HepG2 (cell line): Measurements from ENCODE around the gene DNAJC8. TPM values are rescaled to one million over a fixed set of nuclear protein-coding genes. Genes with fewer than 3 reads are reported as not detected.

ENCODE experiments used
- ARNT ChIP-seq: fragments of 450-650 bp; IDR thresholded peaks from 2 replicates; pipeline ENCODE4 v1.6.1; 2017
- CBX5 ChIP-seq: sonication (generic); formaldehyde crosslinking; IDR thresholded peaks from 2 replicates; pipeline ENCODE4 v1.4.0; 2020; ENCODE audit warnings: missing genetic modification reagents, borderline replicate concordance
- CSRNP1 ChIP-seq: sonication (generic); formaldehyde crosslinking; IDR thresholded peaks from 2 replicates; pipeline ENCODE4 v1.8.1; 2023; ENCODE audit warnings: mild to moderate bottlenecking, missing genetic modification reagents
- FLYWCH1 ChIP-seq: sonication (generic); formaldehyde crosslinking; IDR thresholded peaks from 2 replicates; pipeline ENCODE4 v1.8.1; 2023; ENCODE audit warnings: mild to moderate bottlenecking, missing genetic modification reagents
- FOXC1 ChIP-seq: sonication (generic); formaldehyde crosslinking; IDR thresholded peaks from 2 replicates; pipeline ENCODE4 v1.8.0; 2022; ENCODE audit warnings: mild to moderate bottlenecking, missing genetic modification reagents, borderline replicate concordance
- FOXK1 ChIP-seq: sonication (generic); formaldehyde crosslinking; IDR thresholded peaks from 2 replicates; pipeline ENCODE4 v1.4.0; 2020; ENCODE audit warnings: low read depth, missing genetic modification reagents, borderline replicate concordance
- GABPB1 ChIP-seq: IDR thresholded peaks from 2 replicates; pipeline ENCODE4 v1.6.1; 2016; ENCODE audit warnings: mild to moderate bottlenecking, missing genetic modification reagents, moderate library complexity, missing compliant biosample characterization
- KAT8 ChIP-seq: IDR thresholded peaks from 2 replicates; pipeline ENCODE4 v1.6.1; 2016; ENCODE audit warnings: missing genetic modification reagents, missing compliant biosample characterization
- MAZ ChIP-seq, 2 experiments: sonication (generic) in 1 of 2; formaldehyde crosslinking in 1 of 2; IDR thresholded peaks; 2 replicates each; pipeline versions ENCODE4 v1.5.0 to v1.6.1; 2012 to 2020; ENCODE audit warnings: low read depth in 2 of 2, mild to moderate bottlenecking in 2 of 2, borderline replicate concordance in 1 of 2, improper control_type of control experiment in 1 of 2, low read length in 1 of 2, missing genetic modification reagents in 1 of 2, moderate library complexity in 1 of 2
- MXI1 ChIP-seq: IDR thresholded peaks from 3 replicates; pipeline ENCODE4 v1.6.1; 2012; ENCODE audit warnings: low read depth, low read length, inconsistent platforms, borderline replicate concordance
- NFYC ChIP-seq: IDR thresholded peaks from 2 replicates; pipeline ENCODE4 v1.6.1; 2016; ENCODE audit warnings: missing genetic modification reagents, missing compliant biosample characterization
- NR1H2 ChIP-seq: sonication (generic); formaldehyde crosslinking; IDR thresholded peaks from 2 replicates; pipeline ENCODE4 v1.8.1; 2022; ENCODE audit warnings: low read depth, missing genetic modification reagents, borderline replicate concordance
- POGZ ChIP-seq: sonication (generic); formaldehyde crosslinking; IDR thresholded peaks from 2 replicates; pipeline ENCODE4 v1.4.0; 2020; ENCODE audit warnings: mild to moderate bottlenecking, missing genetic modification reagents
- RARG ChIP-seq: sonication (generic); formaldehyde crosslinking; IDR thresholded peaks from 2 replicates; pipeline ENCODE4 v1.4.0; 2020; ENCODE audit warnings: low read depth, mild to moderate bottlenecking, missing genetic modification reagents
- SAP130 ChIP-seq: IDR thresholded peaks from 2 replicates; pipeline ENCODE4 v1.6.1; 2016; ENCODE audit warnings: low read depth
- SIN3B ChIP-seq: fragments of 150-350 bp; IDR thresholded peaks from 2 replicates; pipeline ENCODE4 v1.6.1; 2014; ENCODE audit warnings: low read length
- SNAI1 ChIP-seq: sonication (generic); formaldehyde crosslinking; IDR thresholded peaks from 2 replicates; pipeline ENCODE4 v1.5.0; 2020; ENCODE audit warnings: mild to moderate bottlenecking, missing genetic modification reagents, borderline replicate concordance
- TBX3 ChIP-seq: fragments of 450-650 bp; IDR thresholded peaks from 2 replicates; pipeline ENCODE4 v1.6.1; 2017; ENCODE audit warnings: antibody characterized with exemption, mild to moderate bottlenecking, inconsistent platforms, borderline replicate concordance
- TEAD2 ChIP-seq: sonication (generic); formaldehyde crosslinking; IDR thresholded peaks from 2 replicates; pipeline ENCODE4 v1.9.0; 2021; ENCODE audit warnings: missing genetic modification reagents
- TGIF2 ChIP-seq: IDR thresholded peaks from 2 replicates; pipeline ENCODE4 v1.6.1; 2016; ENCODE audit warnings: control low read depth, missing compliant biosample characterization
- TSC22D2 ChIP-seq: sonication (generic); formaldehyde crosslinking; IDR thresholded peaks from 2 replicates; pipeline ENCODE4 v1.5.1; 2020; ENCODE audit warnings: missing genetic modification reagents, mild to moderate bottlenecking, borderline replicate concordance
- ZFX ChIP-seq: sonication (generic); formaldehyde crosslinking; IDR thresholded peaks from 2 replicates; pipeline ENCODE4 v1.4.0; 2020; ENCODE audit warnings: mild to moderate bottlenecking, low read depth, missing genetic modification reagents, moderate library complexity
- ZNF292 ChIP-seq: sonication (generic); formaldehyde crosslinking; IDR thresholded peaks from 2 replicates; pipeline ENCODE4 v1.8.1; 2022; ENCODE audit warnings: mild to moderate bottlenecking, low read depth, missing genetic modification reagents, borderline replicate concordance
- polyA plus RNA-seq, 8 experiments: library from polyadenylated mRNA; depleted of rRNA in 3 of 8; stranded (reverse) in 7 of 8; unstranded in 1 of 8; fragments of >200 nt; fragmentation: Illumina TruSeq in 4 of 8; extraction: Trizol in 4 of 8; gene quantifications; 2 replicates each; pipeline versions ENCODE4 v1.2.1 to v1.2.3, GENCODE V29; 2011 to 2016; ENCODE audit warnings: low read depth in 4 of 8, missing spikeins in 1 of 8, mixed read lengths in 1 of 8; ENCODE audit not compliant: insufficient read depth in 1 of 8
- total RNA-seq, 5 experiments: library from RNA; depleted of rRNA; stranded (reverse); fragments of >200 nt; fragmentation: Illumina TruSeq; extraction: Trizol; gene quantifications; 2 replicates each; pipeline ENCODE4 v1.2.3, GENCODE V29; 2016; ENCODE audit warnings: low read depth in 1 of 5
- TF ChIP-seq, protein P1 (sequence below): sonication (generic); formaldehyde crosslinking; IDR thresholded peaks from 2 replicates; pipeline ENCODE4 v1.9.0; 2022; ENCODE audit warnings: missing genetic modification reagents, mild to moderate bottlenecking, borderline replicate concordance
- TF ChIP-seq, protein P2 (sequence below): fragments of 450-650 bp; IDR thresholded peaks from 2 replicates; pipeline ENCODE4 v1.6.1; 2016

The DNAJC8 gene
- total and polyA plus RNA-seq, 2 of the 13 experiments (the other 11 are each of a cell fraction or from before 2014, with no cell fraction given), result 54.5 to 126 TPM

DNA sequence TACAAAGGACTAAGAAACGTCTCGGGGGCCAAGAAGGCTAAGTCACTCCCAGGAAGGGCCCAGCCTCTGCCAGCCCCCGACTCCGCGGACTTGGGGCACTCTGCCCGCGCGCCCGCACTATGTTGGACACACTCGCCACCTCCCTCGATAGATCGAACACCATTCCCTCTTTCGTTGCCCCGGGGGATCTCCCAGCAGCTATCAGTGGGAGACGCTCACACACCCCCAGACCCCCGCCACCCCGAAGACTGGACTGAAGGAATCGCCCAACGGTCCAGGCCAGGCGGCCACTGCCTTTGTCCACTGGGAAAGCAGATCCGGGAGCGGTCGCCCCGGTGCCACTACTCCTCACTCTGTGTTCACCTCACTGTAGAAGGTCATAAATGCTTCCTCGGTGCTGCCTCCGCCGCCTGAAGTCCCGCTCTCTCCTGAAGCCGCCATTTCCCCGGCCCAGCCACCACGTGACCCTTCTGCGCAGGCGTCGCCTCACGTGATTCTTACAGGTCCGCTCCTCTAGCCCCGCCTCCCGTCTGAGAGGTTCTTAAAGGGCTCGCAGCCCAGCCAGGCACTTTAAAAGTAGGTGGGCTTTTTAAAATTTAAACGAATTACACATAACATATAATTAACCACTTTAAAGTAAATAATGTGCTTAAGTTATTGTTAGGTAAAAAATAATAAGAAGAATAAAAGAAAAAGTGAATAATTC is at the start of gene DNAJC8 (continued):
- TF ChIP-seq FOXK1 (peak; percentile 40; the same call in 1 of the 2 replicates), MAZ (IDR thresholded peaks at IDR 0.05; ENCODE audit: borderline replicate concordance, low read depth, low read length) (peak; percentile 48; the same call in 1 of the 2 replicates), MAZ (CRISPR knock-in tag; IDR thresholded peaks at IDR 0.05; ENCODE audit: low read depth) (0 out of 2 replicates have a peak, but pooled peaks have one; percentile 29), CBX5 (CRISPR knock-in tag) (no peak), KAT8 (CRISPR knock-in tag) (peak; percentile 90), SNAI1 (CRISPR knock-in tag) (0 out of 2 replicates have a peak, but pooled peaks have one; percentile 14), SIN3B (peak; percentile 90), POGZ (CRISPR knock-in tag) (peak; percentile 67), ZFX (CRISPR knock-in tag) (peak; percentile 72), NR1H2 (CRISPR knock-in tag) (no peak), ZNF292 (CRISPR knock-in tag) (no peak), CSRNP1 (CRISPR knock-in tag) (no peak), NFYC (CRISPR knock-in tag) (peak; percentile 50), GABPB1 (CRISPR knock-in tag) (peak; percentile 68), MXI1 (peak; percentile 57; the same call in 1 of the 3 replicates), FLYWCH1 (CRISPR knock-in tag) (peak; percentile 82; the same call in 1 of the 2 replicates), SAP130 (peak; percentile 87), FOXC1 (0 out of 2 replicates have a peak, but pooled peaks have one; percentile 41), TBX3 (peak; percentile 39; the same call in 1 of the 2 replicates), ARNT (no peak), TGIF2 (CRISPR knock-in tag) (peak; percentile 75), TEAD2 (CRISPR knock-in tag) (no peak), TSC22D2 (CRISPR knock-in tag) (peak; percentile 40; the same call in 1 of the 2 replicates), RARG (CRISPR knock-in tag) (no peak)
- TF ChIP-seq, protein P1, sequence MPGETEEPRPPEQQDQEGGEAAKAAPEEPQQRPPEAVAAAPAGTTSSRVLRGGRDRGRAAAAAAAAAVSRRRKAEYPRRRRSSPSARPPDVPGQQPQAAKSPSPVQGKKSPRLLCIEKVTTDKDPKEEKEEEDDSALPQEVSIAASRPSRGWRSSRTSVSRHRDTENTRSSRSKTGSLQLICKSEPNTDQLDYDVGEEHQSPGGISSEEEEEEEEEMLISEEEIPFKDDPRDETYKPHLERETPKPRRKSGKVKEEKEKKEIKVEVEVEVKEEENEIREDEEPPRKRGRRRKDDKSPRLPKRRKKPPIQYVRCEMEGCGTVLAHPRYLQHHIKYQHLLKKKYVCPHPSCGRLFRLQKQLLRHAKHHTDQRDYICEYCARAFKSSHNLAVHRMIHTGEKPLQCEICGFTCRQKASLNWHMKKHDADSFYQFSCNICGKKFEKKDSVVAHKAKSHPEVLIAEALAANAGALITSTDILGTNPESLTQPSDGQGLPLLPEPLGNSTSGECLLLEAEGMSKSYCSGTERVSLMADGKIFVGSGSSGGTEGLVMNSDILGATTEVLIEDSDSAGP (CRISPR knock-in tag), result peak; percentile 100
- TF ChIP-seq, protein P2, sequence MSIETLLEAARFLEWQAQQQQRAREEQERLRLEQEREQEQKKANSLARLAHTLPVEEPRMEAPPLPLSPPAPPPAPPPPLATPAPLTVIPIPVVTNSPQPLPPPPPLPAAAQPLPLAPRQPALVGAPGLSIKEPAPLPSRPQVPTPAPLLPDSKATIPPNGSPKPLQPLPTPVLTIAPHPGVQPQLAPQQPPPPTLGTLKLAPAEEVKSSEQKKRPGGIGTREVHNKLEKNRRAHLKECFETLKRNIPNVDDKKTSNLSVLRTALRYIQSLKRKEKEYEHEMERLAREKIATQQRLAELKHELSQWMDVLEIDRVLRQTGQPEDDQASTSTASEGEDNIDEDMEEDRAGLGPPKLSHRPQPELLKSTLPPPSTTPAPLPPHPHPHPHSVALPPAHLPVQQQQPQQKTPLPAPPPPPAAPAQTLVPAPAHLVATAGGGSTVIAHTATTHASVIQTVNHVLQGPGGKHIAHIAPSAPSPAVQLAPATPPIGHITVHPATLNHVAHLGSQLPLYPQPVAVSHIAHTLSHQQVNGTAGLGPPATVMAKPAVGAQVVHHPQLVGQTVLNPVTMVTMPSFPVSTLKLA, result peak; percentile 86
